ENCODE data around the gene CFI. TPM values are rescaled to one million over a fixed set of nuclear protein-coding genes. Genes with fewer than 3 reads are reported as not detected.

Gene CFI
- total and polyA plus RNA-seq, 4 donors = 7.5 to 88.3 (median 30.8) TPM

GRCh38 chr4:109821185-109821584, 19.4 kb upstream of the CFI start:
- WGBS (ENCODE audit: insufficient coverage) = no CpG with 5 or more reads among the region's 2 CpGs
- H3K27ac ChIP-seq (ENCODE audit: low read depth, low read length) = no peak overlapping the region
- H3K4me3 ChIP-seq (ENCODE audit: low read depth, low read length) = no peak overlapping the region
- peaks cover 13% of the 10 kb centered on the region for H3K36me3 ChIP-seq (ENCODE audit: control insufficient read depth, insufficient read depth, low read length)
- H3K9me3 ChIP-seq (ENCODE audit: control insufficient read depth, insufficient read depth, low read length) = no peaks in the 10 kb centered on the region
- DNase-seq (ENCODE audit: low read depth in 4 of 6, low spot score in 6 of 6) = no peak
- H3K4me1 ChIP-seq (ENCODE audit: control insufficient read depth, insufficient read depth, low read length) = peaks cover under 1% of the 10 kb centered on the region
- H3K27me3 ChIP-seq (ENCODE audit: control insufficient read depth, insufficient read depth, low read length) = no peaks in the 10 kb centered on the region

DNA sequence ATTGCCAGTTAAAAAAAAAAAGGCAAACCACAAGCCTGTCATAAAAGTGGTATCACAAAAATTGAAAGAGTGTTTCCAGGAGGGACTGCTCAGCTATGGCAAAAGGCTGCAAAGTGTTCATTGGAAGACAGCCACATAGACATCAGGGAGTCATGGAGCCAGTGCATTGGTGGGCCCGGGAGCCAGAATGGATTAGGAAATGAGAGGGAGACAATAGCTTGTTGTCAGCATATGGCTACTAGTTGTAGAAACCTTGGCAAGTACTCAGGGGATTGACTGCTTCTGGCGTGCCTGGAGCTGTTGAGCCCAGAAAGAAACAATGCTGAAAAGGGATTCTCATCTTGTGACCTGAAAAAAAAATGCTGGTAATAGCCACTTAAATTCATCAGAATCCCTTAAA, 18.8 kb upstream of the CFI start:
- H3K9me3 ChIP-seq (ENCODE audit: control insufficient read depth, insufficient read depth, low read length) = no peaks in the 10 kb centered on the region
- no peak overlapping the region for H3K4me3 ChIP-seq (ENCODE audit: low read depth, low read length)
- H3K36me3 ChIP-seq (ENCODE audit: control insufficient read depth, insufficient read depth, low read length) = peaks cover 13% of the 10 kb centered on the region
- H3K4me1 ChIP-seq (ENCODE audit: control insufficient read depth, insufficient read depth, low read length) = peaks cover 7% of the 10 kb centered on the region
- peak in 2 of 6 donors; percentile 72 to 81 for DNase-seq (ENCODE audit: low read depth in 4 of 6, low spot score in 6 of 6)
- no peaks in the 10 kb centered on the region for H3K27me3 ChIP-seq (ENCODE audit: control insufficient read depth, insufficient read depth, low read length)
- H3K27ac ChIP-seq (ENCODE audit: low read depth, low read length) = no peak overlapping the region
- 31% methylated on average over 1 of the region's 2 CpGs for WGBS (ENCODE audit: insufficient coverage)

- Histone ChIP-seq H3K27me3 (ENCODE audit: control insufficient read depth, insufficient read depth, low read length) (no peaks in the 10 kb centered on the region), H3K4me3 (ENCODE audit: low read depth, low read length) (no peak overlapping the region), H3K27ac (ENCODE audit: low read depth, low read length) (no peak overlapping the region), H3K9me3 (ENCODE audit: control insufficient read depth, insufficient read depth, low read length) (no peaks in the 10 kb centered on the region), H3K36me3 (ENCODE audit: control insufficient read depth, insufficient read depth, low read length) (peaks cover 13% of the 10 kb centered on the region), H3K4me1 (ENCODE audit: control insufficient read depth, insufficient read depth, low read length) (peaks cover 11% of the 10 kb centered on the region)
- 100% methylated on average over 1 of the region's 4 CpGs for WGBS (ENCODE audit: insufficient coverage)
- DNase-seq (ENCODE audit: low read depth in 4 of 6, low spot score in 6 of 6) = no peak
Observed at GRCh38 chr4:109818268-109818667, 16.5 kb upstream of the CFI start.

- H3K27me3 ChIP-seq (ENCODE audit: control insufficient read depth, insufficient read depth, low read length) = no peaks in the 10 kb centered on the region
- 95% methylated on average over 1 of the region's 1 CpG for WGBS (ENCODE audit: insufficient coverage)
- no peak for DNase-seq (ENCODE audit: low read depth in 4 of 6, low spot score in 6 of 6)
- H3K4me1 ChIP-seq (ENCODE audit: control insufficient read depth, insufficient read depth, low read length) = peaks cover 11% of the 10 kb centered on the region
- H3K36me3 ChIP-seq (ENCODE audit: control insufficient read depth, insufficient read depth, low read length) = peaks cover 10% of the 10 kb centered on the region
- H3K27ac ChIP-seq (ENCODE audit: low read depth, low read length) = no peak overlapping the region
- no peaks in the 10 kb centered on the region for H3K9me3 ChIP-seq (ENCODE audit: control insufficient read depth, insufficient read depth, low read length)
- no peak overlapping the region for H3K4me3 ChIP-seq (ENCODE audit: low read depth, low read length)
Observed at GRCh38 chr4:109816894-109817293, 15.1 kb upstream of the CFI start.

GRCh38 chr4:109816082-109816442, 14.3 kb upstream of the CFI start:
- peaks cover 10% of the 10 kb centered on the region for H3K36me3 ChIP-seq (ENCODE audit: control insufficient read depth, insufficient read depth, low read length)
- no peak for DNase-seq (ENCODE audit: low read depth in 4 of 6, low spot score in 6 of 6)
- 0% methylated on average over 17 of the region's 19 CpGs for WGBS (ENCODE audit: insufficient coverage)
- no peaks in the 10 kb centered on the region for H3K27me3 ChIP-seq (ENCODE audit: control insufficient read depth, insufficient read depth, low read length)
- peaks cover 11% of the 10 kb centered on the region for H3K4me1 ChIP-seq (ENCODE audit: control insufficient read depth, insufficient read depth, low read length)
- H3K9me3 ChIP-seq (ENCODE audit: control insufficient read depth, insufficient read depth, low read length) = no peaks in the 10 kb centered on the region
- H3K4me3 ChIP-seq (ENCODE audit: low read depth, low read length) = peak overlapping the region; percentile 84
- H3K27ac ChIP-seq (ENCODE audit: low read depth, low read length) = peak overlapping the region; percentile 87

GRCh38 chr4:109815151-109816081, 13.6 kb upstream of the CFI start, which contains the start of gene GAR1:
TSS of gene GAR1 (plus strand) at chr4:109815762. CDS start at chr4:109816165, 403 bp downstream.
- Histone ChIP-seq H3K4me3 (ENCODE audit: low read depth, low read length) (peak within 1 kb of the TSS; percentile 84), H3K27ac (ENCODE audit: low read depth, low read length) (peak within 1 kb of the TSS; percentile 87), H3K36me3 (ENCODE audit: control insufficient read depth, insufficient read depth, low read length) (peaks cover 10% of the 10 kb centered on the region), H3K9me3 (ENCODE audit: control insufficient read depth, insufficient read depth, low read length) (no peaks in the 10 kb centered on the region), H3K4me1 (ENCODE audit: control insufficient read depth, insufficient read depth, low read length) (peaks cover 11% of the 10 kb centered on the region), H3K27me3 (ENCODE audit: control insufficient read depth, insufficient read depth, low read length) (no peaks in the 10 kb centered on the region)
- DNase-seq (ENCODE audit: low read depth in 4 of 6, low spot score in 6 of 6) = peak; percentile 80 to 98 (median 92)
- WGBS (ENCODE audit: insufficient coverage) = 0% methylated on average over 53 of the region's 53 CpGs

DNA sequence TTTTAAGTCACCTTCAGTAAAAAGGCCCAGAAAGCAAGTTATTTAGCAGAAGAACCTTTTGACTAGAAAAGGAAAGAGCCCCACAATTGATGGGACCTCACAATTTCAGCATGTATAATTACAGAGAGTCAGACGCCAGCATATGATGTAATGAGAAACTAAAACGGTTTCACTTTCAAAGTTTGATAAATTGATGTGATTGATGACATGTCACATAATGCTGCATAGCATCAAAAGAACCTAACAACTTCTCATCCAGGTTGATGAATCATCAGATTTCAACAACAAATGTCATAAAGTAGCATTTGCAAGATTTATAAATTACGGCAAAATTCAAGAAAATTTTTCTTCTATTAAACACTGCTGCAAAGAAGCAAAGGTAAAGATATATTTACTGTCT, 9.9 kb upstream of the CFI start:
- H3K36me3 ChIP-seq (ENCODE audit: control insufficient read depth, insufficient read depth, low read length) = no peaks in the 10 kb centered on the region
- no CpG with 5 or more reads among the region's 3 CpGs for WGBS (ENCODE audit: insufficient coverage)
- no peak for DNase-seq (ENCODE audit: low read depth in 4 of 6, low spot score in 6 of 6)
- no peak overlapping the region for H3K4me3 ChIP-seq (ENCODE audit: low read depth, low read length)
- no peaks in the 10 kb centered on the region for H3K9me3 ChIP-seq (ENCODE audit: control insufficient read depth, insufficient read depth, low read length)
- H3K4me1 ChIP-seq (ENCODE audit: control insufficient read depth, insufficient read depth, low read length) = peaks cover 11% of the 10 kb centered on the region
- H3K27me3 ChIP-seq (ENCODE audit: control insufficient read depth, insufficient read depth, low read length) = no peaks in the 10 kb centered on the region
- no peak overlapping the region for H3K27ac ChIP-seq (ENCODE audit: low read depth, low read length)

GRCh38 chr4:109810552-109811387, 9.0 kb upstream of the CFI start:
- Histone ChIP-seq H3K9me3 (ENCODE audit: control insufficient read depth, insufficient read depth, low read length) (no peaks in the 10 kb centered on the region), H3K4me3 (ENCODE audit: low read depth, low read length) (no peak overlapping the region), H3K36me3 (ENCODE audit: control insufficient read depth, insufficient read depth, low read length) (no peaks in the 10 kb centered on the region), H3K27ac (ENCODE audit: low read depth, low read length) (no peak overlapping the region), H3K4me1 (ENCODE audit: control insufficient read depth, insufficient read depth, low read length) (peaks cover 6% of the 10 kb centered on the region), H3K27me3 (ENCODE audit: control insufficient read depth, insufficient read depth, low read length) (no peaks in the 10 kb centered on the region)
- WGBS (ENCODE audit: insufficient coverage) = 67% methylated on average over 10 of the region's 11 CpGs
- DNase-seq (ENCODE audit: low read depth in 4 of 6, low spot score in 6 of 6) = no peak

DNA sequence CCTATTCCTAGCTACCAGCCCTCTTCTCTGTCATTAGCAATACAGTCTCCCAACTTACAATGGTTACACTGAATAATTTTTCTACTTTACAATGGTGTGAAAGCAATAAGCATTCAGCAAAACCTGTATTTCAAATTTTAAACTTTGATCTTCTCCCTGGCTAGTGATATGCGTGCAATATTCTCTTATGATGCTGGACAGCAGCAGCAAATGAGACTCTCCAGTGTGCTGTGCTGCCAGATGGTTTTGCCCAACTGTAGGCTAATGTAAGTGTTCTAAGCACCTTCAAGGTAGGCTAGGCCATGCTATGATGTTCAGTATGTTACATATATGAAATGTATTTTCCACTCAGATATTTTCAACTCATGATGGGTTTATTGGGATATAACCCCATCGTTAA, 7.9 kb upstream of the CFI start:
- Histone ChIP-seq H3K4me1 (ENCODE audit: control insufficient read depth, insufficient read depth, low read length) (peaks cover 3% of the 10 kb centered on the region), H3K36me3 (ENCODE audit: control insufficient read depth, insufficient read depth, low read length) (no peaks in the 10 kb centered on the region), H3K9me3 (ENCODE audit: control insufficient read depth, insufficient read depth, low read length) (no peaks in the 10 kb centered on the region), H3K27ac (ENCODE audit: low read depth, low read length) (no peak overlapping the region), H3K27me3 (ENCODE audit: control insufficient read depth, insufficient read depth, low read length) (no peaks in the 10 kb centered on the region), H3K4me3 (ENCODE audit: low read depth, low read length) (no peak overlapping the region)
- WGBS (ENCODE audit: insufficient coverage) = no CpG with 5 or more reads among the region's 2 CpGs
- no peak for DNase-seq (ENCODE audit: low read depth in 4 of 6, low spot score in 6 of 6)

Data from spinal cord (tissue), 10 donors.